HG03139 (cell line): ENCODE data around the gene CSNK2A2.

ENCODE experiments used
- ATAC-seq: cut with Tn5 transposase; IDR thresholded peaks from one replicate; pipeline ENCODE4 v1.9.1; 2021; ENCODE audit not compliant: unreplicated experiment

The CSNK2A2 gene

DNA sequence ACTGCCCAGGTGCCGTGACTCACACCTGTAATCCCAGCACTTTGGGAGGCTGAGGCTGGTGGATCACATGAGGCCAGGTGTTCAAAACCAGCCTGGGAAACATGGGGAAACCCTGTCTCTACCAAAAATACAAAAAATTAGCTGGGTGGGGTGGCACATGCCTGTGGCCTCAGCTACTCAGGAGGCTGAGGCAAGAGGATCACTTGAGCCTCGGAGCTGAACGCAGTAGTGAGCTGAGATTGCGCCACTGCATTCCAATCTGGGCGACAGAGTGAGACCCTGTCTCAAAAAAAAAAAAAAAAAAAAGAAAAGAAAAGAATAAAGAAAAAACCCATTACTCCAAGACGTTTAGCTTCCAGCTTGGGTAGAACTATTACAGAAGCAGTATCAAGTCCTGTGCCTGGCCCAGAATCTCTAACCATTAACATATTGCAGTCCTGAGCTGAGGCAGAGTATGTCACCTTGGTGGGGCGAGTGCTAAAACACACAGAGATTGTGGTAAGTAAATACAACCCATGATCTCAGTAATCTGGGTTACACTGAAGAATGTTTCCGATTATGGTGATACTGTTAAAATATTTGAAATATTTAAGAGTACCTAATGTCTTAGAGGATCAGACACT, 45.5 kb downstream of the CSNK2A2 start:
- no peak for ATAC-seq

DNA sequence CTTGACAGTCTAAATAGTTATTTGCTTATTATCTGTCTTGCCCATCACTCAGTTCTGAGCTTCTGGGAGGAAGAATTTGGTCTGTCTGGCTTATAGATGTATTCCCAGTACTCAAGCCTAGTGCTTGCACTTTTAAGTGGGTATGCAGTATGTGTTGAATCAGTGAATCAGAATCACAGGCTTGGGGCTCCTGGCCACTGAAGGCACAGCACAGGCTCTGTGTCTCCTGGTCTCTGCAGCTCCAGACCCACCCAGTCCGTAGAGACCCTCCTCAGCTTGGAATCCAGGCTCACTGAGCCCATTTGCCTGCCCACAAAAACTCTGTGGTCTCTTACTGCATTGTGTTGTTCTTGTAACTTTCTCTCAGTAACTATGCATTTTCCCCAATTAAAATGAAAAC, 49.4 kb downstream of the CSNK2A2 start:
- no peak for ATAC-seq

DNA sequence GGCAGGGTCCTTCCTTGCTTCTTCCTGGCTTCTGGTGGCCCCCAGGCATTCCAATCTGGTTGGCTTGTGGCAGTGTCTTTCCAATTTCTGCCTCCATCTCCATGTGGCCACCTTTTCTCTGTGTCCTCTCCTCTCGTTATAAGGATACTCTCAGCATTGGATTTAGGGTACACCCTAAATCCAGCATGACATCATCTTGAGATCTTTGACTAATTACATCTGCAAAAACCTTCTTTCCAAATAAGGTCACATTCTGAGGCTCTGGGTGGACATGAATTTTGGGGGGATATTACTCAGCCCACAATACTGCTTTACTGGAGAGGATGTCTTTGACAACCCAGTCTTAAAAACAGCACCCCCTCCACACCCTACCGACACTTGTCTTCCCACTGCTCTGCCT, 49.8 kb downstream of the CSNK2A2 start:
- no peak for ATAC-seq

DNA sequence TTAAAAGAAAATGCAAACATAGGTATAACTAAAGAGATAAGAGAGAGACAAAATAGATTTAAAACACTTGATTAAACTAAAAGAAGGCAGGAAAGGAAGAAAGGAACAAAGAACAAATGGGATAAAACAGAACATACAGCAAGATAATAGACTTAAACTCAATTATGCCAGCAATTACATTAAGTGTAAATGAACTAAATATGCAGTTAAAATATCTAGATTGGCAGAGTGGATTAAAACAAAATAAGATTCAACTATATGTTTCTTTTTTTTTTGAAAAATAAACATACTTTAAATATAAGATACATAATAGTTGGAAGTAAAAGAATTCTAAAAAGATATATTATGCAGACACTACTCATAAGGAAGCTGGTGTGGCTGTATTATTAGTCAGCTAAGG, 59.1 kb downstream of the CSNK2A2 start:
- ATAC-seq = no peak

DNA sequence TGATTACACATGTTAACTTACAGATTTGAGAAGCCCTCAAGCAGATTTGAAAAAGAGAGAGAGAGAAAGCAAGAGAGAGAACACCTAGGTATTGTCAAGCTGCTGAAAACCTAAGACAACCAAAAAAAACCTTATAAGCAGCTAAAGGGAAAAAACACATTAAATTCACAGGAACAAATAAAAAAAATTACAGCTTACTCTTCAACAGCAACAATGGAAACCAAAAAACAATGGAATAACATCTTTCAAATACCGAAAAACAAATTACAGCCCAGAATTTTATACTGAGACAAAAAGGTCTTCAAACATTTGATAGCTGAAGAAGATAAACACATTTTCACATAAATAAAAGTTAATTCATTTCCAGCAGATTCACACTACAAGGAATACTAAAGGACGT, 60.3 kb downstream of the CSNK2A2 start:
- ATAC-seq = no peak

DNA sequence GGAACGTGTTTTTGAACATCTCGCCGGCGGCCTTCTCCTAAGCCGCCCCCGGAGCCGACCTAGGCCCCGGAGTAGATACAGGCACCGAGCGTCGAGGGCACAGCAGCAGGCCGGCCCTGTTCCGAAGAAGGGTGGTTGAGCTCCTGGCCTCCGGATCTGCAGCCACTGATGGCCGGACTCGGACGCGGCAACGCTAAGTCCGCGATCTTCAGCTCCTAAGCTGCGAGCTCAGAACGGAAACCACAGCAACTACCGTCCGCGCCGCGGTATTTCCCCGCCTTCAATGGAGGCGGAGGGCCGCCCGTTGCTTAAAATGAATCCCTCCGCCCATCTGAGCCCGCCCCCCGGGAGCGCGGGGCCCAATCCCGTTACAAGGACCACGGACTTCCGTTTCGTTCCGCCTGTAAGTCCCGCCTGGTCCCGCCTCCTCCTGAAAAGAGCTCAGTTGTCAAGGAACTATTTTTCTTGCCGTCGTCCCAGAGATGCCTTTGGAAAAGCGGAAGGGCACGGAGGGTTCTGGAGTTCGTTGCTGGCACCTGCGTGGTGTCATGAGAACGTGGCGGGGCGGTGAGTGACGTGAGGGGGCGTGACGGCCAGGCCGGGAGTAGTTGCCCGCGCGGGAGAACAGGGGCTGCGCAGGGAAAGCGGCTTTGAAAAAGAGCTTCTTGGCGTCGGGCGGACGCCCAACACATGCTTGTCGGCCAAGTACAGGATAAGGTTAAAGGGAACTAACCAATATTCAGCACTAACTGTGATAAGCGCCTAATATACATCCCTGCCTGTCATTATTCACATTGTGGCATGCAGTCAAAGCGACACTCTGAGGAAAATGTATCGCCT, 68.6 kb downstream of the CSNK2A2 start, which contains the start of gene CFAP20:
Gene CFAP20, minus strand, starts transcription at position 285 of the 840 bp plus-strand sequence. Its CDS starts 266 bp downstream, at position 19.
- peak; percentile 75 for ATAC-seq

DNA sequence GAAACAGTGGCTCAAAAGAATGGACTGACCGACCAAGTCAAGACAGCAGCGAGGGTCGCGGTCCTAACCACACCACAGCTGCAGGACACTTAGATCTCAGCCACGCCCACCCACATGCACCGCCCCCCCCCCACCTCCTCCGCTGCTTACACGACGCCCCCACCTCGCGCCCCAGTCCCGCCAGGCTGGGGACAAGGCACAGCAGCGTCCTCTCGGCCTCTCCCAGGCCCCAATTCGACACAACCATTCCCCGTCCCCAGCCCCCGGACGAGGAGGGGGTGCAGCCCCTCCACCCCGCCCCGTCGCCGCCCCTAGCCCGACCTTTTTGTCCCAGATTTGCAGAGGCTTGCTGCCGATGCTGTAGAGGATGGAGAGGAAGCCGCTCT, 69.2 kb downstream of the CSNK2A2 start:
- peak; percentile 19 for ATAC-seq

DNA sequence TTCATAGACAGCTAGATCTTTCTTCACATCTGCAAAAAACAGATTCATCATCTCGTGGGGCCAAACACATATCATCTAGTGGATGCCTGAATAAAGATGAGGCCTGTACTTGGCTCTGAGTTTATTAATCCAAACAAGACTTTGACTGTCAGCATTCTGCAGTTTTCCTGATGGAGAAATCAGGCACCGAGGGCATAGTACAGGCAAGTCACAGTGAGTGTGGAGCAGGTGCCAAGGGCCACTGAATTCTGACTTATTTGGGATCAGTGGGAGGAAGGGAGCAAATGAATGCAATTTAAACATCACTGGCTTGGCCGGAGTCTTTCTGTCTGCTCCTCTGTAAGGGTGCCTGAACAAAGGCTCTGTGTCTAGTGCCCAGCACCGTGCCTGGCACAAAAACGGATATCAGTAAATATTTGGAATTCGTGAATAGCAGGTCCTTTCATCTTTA, 69.7 kb downstream of the CSNK2A2 start:
- no peak for ATAC-seq

DNA sequence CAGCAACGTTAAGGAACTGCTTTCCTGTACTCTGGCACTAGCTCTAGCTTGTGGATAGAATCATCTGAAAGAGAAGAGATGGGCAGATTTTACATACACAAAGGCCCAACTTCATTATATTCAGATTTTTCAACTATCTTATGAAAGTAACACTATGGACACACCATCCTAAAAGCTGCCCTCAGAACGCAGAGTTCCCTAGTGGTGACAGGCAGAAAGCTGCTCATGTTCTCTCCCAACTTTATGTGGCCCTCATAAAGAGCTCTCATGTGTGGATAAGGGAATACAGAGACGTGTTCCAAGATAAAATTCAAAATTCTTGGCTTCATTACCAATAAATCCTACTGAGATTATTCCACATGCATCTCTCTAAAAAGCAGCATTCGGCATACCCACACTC, 70.3 kb downstream of the CSNK2A2 start:
- ATAC-seq = no peak

DNA sequence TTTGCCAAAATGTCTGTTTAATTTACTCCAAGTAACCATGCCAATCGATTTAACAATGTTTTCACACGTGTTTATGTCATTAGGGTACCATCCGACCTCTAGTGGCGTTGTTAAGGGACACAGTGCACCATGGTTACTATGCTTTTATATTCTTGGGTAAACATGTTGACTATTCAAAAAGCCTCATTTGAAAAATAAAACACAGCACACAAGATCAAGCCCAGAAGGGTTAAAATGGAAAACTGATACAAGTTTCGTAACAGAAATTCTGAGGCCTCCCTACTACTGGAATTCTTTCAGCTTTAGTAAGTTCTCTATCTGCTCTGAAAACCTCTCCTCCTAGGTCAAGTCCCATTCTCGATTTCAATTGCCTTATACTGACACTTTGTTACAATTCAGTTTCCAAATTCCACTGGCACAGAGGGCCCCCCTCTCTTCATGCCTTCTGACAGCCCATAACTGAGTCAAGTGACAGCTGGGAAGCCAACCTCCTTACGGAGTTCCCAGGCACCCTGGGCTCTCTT, 70.8 kb downstream of the CSNK2A2 start:
- no peak for ATAC-seq

DNA sequence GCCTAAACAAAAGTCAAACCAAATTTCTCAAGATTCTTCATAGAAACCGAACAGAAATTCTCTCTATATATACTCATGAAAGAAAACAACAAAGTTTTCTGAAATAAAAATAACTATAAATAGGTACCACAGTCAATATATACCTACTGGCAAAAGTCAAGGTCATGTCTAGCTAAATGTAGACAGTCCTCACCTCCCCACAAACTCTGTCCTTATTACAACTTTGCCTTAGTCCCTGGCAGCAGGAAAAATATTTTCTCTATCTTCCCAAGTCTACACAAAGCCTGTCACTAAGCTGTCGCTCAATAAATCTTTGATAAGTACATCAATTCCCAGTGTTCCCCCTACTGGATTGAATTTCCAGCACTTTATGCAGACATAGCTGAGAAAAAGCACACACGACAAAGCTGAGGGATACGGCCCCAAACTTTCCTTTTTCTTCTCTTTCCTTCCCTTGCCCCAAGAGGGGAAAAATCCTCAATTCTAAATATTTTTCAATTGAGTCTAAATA, 71.4 kb downstream of the CSNK2A2 start:
- no peak for ATAC-seq

DNA sequence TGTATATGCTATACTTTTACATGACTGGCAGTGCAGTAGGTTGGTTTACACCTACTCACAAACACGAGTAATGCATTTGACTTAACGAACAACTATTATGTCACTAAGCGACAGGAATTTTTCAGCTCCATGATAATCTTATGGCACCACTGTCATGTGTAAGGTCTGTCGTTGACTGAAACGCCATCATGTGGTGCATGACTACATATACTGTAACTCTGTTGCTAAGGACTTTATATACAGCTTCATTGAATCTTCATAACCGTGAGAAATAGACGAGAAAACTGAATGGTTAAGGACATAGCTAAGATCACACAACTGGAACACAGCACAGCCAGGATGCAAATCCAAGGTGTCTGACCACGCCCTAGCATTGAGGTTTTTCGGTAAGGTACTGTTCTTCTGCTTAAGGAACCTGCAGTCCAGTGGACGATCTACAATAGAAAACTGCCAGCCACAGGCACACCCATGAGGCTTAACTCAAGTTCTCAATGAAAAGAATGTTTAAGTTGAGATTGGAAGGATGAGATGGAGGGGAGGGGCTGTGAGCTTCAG, 72.0 kb downstream of the CSNK2A2 start:
- ATAC-seq = no peak

DNA sequence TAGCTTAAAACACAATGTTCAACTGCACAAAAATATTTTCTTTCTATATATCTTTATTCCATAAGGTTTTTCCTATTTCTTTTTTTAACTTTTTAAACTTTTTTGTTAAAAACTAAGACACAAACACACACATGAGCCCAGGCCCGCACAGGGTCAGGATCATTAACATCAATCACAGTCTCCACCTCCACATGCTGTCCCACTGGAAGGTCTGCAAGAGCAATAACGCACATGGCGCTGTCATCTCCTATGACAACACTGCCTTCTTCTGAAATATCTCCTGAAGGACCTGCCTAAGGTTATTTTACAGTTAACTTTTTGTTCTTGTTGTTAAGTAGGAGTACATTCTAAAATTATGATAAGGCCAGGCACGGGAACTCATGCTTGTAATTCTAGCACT, 72.9 kb downstream of the CSNK2A2 start:
- ATAC-seq = no peak

DNA sequence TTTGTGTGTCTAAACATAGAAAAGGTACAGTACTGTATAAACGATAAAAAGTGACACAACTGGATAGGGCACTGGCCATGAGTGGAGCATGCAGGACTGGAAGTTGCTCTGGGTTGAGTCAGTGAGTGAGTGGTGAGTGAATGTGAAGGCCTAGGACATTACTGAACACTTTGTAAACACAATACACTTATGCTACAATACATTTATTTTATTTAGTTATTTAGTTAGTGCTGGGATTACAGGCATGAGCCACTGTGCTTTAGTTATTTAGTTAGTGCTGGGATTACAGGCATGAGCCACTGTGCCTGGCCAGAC, 73.3 kb downstream of the CSNK2A2 start:
- no peak for ATAC-seq

DNA sequence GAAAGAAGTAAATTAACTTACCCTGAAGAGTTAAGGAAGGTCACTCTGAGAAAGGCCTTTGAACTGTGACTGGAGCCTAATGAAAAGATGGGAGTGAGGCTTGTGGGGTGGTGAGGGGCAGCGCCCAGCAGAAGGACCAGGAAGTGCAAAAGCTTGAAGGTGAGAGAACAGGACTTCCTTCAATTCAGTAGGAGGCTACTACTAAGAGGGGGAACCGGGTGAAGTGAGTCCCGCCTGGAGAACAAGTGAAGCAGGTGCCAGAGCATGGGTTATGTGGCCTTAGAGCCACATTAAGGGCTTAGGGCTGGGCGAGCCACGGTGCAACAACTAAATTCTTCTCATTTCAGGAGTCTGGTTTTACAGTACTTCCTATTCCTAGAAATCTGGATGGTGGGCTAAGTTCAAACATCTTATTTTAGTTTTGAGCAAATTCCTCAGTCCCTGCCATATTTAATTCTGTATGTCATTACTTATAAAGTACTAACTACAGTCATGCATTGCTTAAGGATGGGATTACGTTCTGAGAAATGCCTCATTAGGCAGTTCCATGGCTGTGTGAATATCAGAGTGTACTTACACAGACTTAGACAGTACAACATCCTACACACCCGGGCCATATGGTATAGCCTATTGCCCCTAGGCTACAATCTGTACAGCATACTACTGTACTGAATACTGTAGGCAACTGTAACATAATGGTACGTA, 73.9 kb downstream of the CSNK2A2 start:
- ATAC-seq = no peak

DNA sequence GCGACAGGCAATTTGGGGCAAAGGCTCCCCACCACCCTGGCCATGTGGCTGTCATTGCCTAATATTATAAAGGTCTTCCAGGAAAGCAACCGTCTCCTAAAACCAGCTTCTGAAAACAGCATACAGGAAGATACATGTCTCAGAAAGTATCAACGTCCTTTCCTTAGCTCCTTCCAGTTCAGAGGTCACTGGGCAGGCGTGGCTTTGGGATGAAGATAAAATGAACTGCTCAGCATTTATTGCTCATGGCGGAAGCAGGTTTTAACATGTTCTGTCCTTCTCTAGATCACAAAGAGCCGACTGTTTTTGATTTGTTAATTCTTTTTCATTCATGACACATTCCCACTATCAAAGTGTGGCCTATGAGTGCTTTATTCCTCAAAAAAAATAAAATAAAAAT, 76.8 kb downstream of the CSNK2A2 start:
- ATAC-seq = no peak

DNA sequence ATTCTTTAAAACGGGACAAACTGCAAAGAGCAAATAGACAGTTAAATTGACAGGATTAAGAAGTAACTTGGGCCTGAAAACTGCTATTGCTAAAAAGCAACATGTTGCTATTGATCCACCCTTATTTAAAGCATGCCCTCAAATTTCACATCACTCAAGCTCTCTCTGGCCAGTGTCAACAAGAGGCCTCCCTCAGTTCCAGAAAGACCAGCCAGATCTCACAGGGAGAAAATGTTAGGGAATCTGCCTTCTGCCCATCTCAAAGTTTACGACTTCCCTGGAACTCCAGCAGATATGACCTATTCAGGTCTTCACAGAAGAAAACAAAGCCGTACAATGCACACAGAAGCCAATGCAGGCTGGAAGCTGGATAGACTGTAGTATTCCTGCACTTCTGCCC, 77.7 kb downstream of the CSNK2A2 start:
- ATAC-seq = no peak

DNA sequence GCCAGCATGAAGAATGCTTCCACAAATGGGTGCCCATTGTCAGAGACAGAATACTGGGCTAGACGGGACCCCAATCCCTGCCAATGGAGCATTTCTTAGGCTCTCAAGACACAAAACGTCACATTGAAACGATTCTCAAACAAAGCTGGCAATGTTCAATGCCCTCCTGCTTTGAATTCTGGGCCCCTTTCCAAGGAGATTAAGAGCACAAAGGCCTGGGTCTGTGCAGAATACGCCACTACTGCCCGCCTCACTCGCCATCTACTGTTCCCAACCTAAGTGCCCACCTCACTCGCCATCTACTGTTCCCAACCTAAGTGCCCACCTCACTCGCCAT, 78.4 kb downstream of the CSNK2A2 start:
- no peak for ATAC-seq

DNA sequence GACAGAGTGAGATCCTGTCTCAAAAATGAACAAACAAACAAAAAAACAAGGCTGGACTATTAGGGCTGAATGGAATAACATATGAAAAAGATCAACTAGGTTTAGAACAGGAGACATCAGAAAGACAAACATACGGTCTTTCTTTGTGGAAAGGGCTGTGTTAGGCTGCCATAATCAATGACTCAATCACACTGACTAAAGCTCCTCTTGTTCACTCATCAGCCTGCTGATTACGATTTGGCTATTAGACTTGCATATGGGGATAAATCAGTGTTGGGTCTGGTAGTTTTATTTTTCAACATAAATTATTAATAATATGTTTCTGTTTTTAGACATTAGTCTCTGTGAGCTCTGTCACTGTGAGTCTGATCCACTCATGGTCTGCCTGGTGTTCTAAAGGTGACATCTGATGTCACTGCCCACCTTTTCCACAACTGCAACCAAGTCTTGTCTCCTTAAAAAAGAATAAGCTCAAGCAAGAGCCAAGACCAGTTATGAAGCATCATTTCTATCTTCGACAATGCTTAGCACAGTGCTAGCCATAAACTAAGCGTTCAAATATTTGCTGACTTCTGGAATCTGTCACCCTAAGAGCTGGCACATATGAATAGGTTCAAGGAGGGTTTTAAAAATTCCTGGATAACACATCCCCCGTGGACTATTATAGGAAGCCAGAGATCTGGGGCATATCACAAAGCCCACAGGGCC, 79.0 kb downstream of the CSNK2A2 start:
- no peak for ATAC-seq

DNA sequence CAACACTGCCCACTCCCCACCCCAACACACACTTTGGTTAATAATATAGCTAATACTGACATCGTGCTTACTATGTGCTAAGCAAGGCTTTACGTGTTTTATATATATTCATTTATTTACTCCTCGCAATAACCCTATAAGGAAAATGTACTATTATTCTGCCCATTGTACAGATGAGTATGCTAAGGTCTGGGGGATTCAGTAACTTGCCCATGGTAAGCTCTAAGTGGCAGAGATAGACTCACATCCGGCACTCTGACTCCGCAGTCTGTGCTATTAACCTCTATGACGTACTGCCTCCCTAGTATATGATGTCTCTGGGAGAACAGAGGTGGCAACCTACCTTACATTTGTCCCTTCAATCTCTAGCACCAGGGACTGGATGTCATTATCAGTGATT, 81.4 kb downstream of the CSNK2A2 start:
- ATAC-seq = no peak

DNA sequence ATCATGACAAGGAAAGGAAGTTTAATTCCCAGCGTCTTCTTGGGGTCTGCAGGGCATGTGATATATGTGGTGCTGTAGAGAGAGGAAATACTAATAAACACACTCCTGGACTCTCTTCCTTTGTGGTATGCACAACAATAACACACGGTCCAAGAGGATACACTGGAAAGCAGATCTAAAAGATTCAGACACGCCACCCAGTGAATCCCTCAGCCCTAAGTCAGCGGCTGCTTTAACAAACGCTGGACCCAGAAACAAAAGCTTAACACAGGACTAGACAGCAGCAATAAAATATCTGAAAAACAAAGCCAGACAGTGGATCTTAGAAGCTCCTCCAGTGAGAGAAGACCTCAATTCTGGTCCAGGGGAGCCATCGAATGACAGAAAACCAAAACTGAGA, 81.8 kb downstream of the CSNK2A2 start:
- no peak for ATAC-seq
